GM10266 (cell line): ENCODE measurements around the gene MINAR1.

Experiments
- DNase-seq: peaks from one replicate; pipeline ENCODE4 v3.0.0; 2012; ENCODE audit errors: extremely low spot score
- CTCF ChIP-seq: IDR thresholded peaks from 2 replicates; pipeline ENCODE4 v1.5.1; 2012; ENCODE audit warnings: mild to moderate bottlenecking, low read depth; ENCODE audit not compliant: control insufficient read depth, insufficient read depth; ENCODE audit errors: missing control alignments

MINAR1 gene

GRCh38 chr15:79466488-79466887 lies 34.4 kb downstream of the MINAR1 start:
- DNase-seq = no peak
- no peak for TF ChIP-seq CTCF

- no peak for DNase-seq
- no peak for TF ChIP-seq CTCF
Observed at GRCh38 chr15:79467865-79468586, 35.9 kb downstream of the MINAR1 start.

GRCh38 chr15:79472446-79472845 lies 40.3 kb downstream of the MINAR1 start:
- no peak for TF ChIP-seq CTCF
- no peak for DNase-seq

GRCh38 chr15:79474252-79474651 lies 42.1 kb downstream of the MINAR1 start:
- TF ChIP-seq CTCF = no peak
- no peak for DNase-seq

- no peak for TF ChIP-seq CTCF
- no peak for DNase-seq
Observed at GRCh38 chr15:79475306-79475705, 43.2 kb downstream of the MINAR1 start.

- TF ChIP-seq CTCF = no peak
- DNase-seq = no peak
Observed at GRCh38 chr15:79478108-79478507, 46.0 kb downstream of the MINAR1 start.

- DNase-seq = no peak
- no peak for TF ChIP-seq CTCF
Observed at GRCh38 chr15:79479616-79480015, 47.5 kb downstream of the MINAR1 start.
